Measurements from ENCODE around the gene JAZF1.
"Not testable (repeated sequence)": the region's sequence is repeated elsewhere in the genome, so short reads cannot be mapped to it uniquely, and the experiment has no call there.

Gene JAZF1

GRCh38 chr7:28017372-28017771 is 163.2 kb downstream of the JAZF1 start:
- Histone ChIP-seq H3K9me3 (replicated peaks in 1 of 2; ENCODE audit: control insufficient read depth in 2 of 2, insufficient read depth in 1 of 2, low read depth in 1 of 2, low read length in 2 of 2) (no peaks in the 10 kb centered on the region), H3K27me3 (ENCODE audit: control insufficient read depth in 3 of 3, insufficient read depth in 3 of 3, low read depth in 1 of 3, low read length in 3 of 3) (peaks cover 0 to 27% (median 0%) of the 10 kb centered on the region in 3 experiments), H3K27ac (replicated peaks; ENCODE audit: low read length) (no peak overlapping the region), H3K4ac (ENCODE audit: low read length) (no peak overlapping the region), H4K8ac (ENCODE audit: low read depth, low read length) (no peak overlapping the region), H2BK120ac (ENCODE audit: low read depth, low read length) (no peak overlapping the region), H2BK12ac (ENCODE audit: low read length) (no peak overlapping the region), H3K18ac (ENCODE audit: low read length) (no peak overlapping the region), H3K9ac (ENCODE audit: low read depth, low read length, poor library complexity) (no peak overlapping the region), H3K4me1 (ENCODE audit: control insufficient read depth in 2 of 2, insufficient read depth in 1 of 2, low read depth in 1 of 2, low read length in 2 of 2) (no peaks in the 10 kb centered on the region), H3K4me3 (ENCODE audit: low read length in 2 of 2) (no peak overlapping the region), H2AK5ac (ENCODE audit: low read depth, low read length) (no peak overlapping the region), H3K36me3 (replicated peaks in 1 of 2; ENCODE audit: control insufficient read depth in 2 of 2, insufficient read depth in 2 of 2, low read length in 2 of 2) (no peaks in the 10 kb centered on the region), H3K23ac (ENCODE audit: low read depth, low read length, poor library complexity) (no peak overlapping the region), H3K79me1 (ENCODE audit: low read depth, low read length) (no peaks in the 10 kb centered on the region), H2BK15ac (ENCODE audit: low read length) (no peak overlapping the region), H4K91ac (ENCODE audit: low read depth, low read length, poor library complexity) (no peak overlapping the region), H3K4me2 (ENCODE audit: insufficient read depth, low read length, poor library complexity, severe bottlenecking) (no peak overlapping the region), H2BK5ac (ENCODE audit: low read length) (no peak overlapping the region), H3K14ac (ENCODE audit: low read length) (no peak overlapping the region), H2AFZ (ENCODE audit: low read length) (no peak overlapping the region)
- WGBS, 2 donors (ENCODE audit: extremely low coverage in 2 of 2, insufficient read length in 2 of 2, insufficient replicate concordance in 1 of 2) = no CpG with 5 or more reads among the region's 4 CpGs
- no peak for DNase-seq (ENCODE audit: low spot score)

DNA sequence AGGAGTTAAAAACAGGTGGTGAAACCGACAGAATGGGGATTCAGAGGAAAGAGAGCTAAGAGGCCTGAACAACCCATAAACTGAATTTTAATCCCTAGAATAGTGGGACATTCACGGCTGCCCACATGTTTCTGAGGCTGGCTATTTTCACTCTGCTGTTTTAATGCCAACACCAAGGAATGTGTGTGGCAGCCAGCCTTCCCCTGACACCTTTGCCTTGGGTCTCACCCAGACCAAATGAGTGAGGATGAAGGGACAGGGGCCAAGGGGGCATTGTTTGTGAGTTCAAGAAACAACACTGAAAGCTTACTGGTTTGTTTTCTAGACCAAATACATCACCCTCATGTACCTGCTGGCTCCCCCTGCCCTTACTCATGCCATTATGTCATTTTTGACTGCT is 164.3 kb downstream of the JAZF1 start:
- no CpG with 5 or more reads among the region's 2 CpGs for WGBS, 2 donors (ENCODE audit: extremely low coverage in 2 of 2, insufficient read length in 2 of 2, insufficient replicate concordance in 1 of 2)
- H3K4me3 ChIP-seq (ENCODE audit: low read length in 2 of 2) = no peak overlapping the region
- H4K8ac ChIP-seq (ENCODE audit: low read depth, low read length) = no peak overlapping the region
- no peak overlapping the region for H2AFZ ChIP-seq (ENCODE audit: low read length)
- no peaks in the 10 kb centered on the region for H3K9me3 ChIP-seq (replicated peaks in 1 of 2; ENCODE audit: control insufficient read depth in 2 of 2, insufficient read depth in 1 of 2, low read depth in 1 of 2, low read length in 2 of 2)
- peaks cover 0 to 24% (median 0%) of the 10 kb centered on the region in 3 experiments for H3K27me3 ChIP-seq (ENCODE audit: control insufficient read depth in 3 of 3, insufficient read depth in 3 of 3, low read depth in 1 of 3, low read length in 3 of 3)
- H2AK5ac ChIP-seq (ENCODE audit: low read depth, low read length) = no peak overlapping the region
- no peak overlapping the region for H2BK5ac ChIP-seq (ENCODE audit: low read length)
- no peak overlapping the region for H3K27ac ChIP-seq (replicated peaks; ENCODE audit: low read length)
- H3K23ac ChIP-seq (ENCODE audit: low read depth, low read length, poor library complexity) = no peak overlapping the region
- no peak overlapping the region for H2BK15ac ChIP-seq (ENCODE audit: low read length)
- no peak overlapping the region for H3K9ac ChIP-seq (ENCODE audit: low read depth, low read length, poor library complexity)
- no peak overlapping the region for H3K14ac ChIP-seq (ENCODE audit: low read length)
- H3K18ac ChIP-seq (ENCODE audit: low read length) = no peak overlapping the region
- H2BK12ac ChIP-seq (ENCODE audit: low read length) = no peak overlapping the region
- no peak overlapping the region for H3K4me2 ChIP-seq (ENCODE audit: insufficient read depth, low read length, poor library complexity, severe bottlenecking)
- no peak overlapping the region for H4K91ac ChIP-seq (ENCODE audit: low read depth, low read length, poor library complexity)
- no peak overlapping the region for H2BK120ac ChIP-seq (ENCODE audit: low read depth, low read length)
- no peaks in the 10 kb centered on the region for H3K79me1 ChIP-seq (ENCODE audit: low read depth, low read length)
- no peak overlapping the region for H3K4ac ChIP-seq (ENCODE audit: low read length)
- no peak for DNase-seq (ENCODE audit: low spot score)
- H3K36me3 ChIP-seq (replicated peaks in 1 of 2; ENCODE audit: control insufficient read depth in 2 of 2, insufficient read depth in 2 of 2, low read length in 2 of 2) = no peaks in the 10 kb centered on the region
- no peaks in the 10 kb centered on the region for H3K4me1 ChIP-seq (ENCODE audit: control insufficient read depth in 2 of 2, insufficient read depth in 1 of 2, low read depth in 1 of 2, low read length in 2 of 2)

- DNase-seq (ENCODE audit: low spot score) = no peak
- Histone ChIP-seq H3K27ac (replicated peaks; ENCODE audit: low read length) (no peak overlapping the region), H3K4ac (ENCODE audit: low read length) (no peak overlapping the region), H2AFZ (ENCODE audit: low read length) (no peak overlapping the region), H4K91ac (ENCODE audit: low read depth, low read length, poor library complexity) (no peak overlapping the region), H2BK12ac (ENCODE audit: low read length) (no peak overlapping the region), H3K79me1 (ENCODE audit: low read depth, low read length) (no peaks in the 10 kb centered on the region), H3K27me3 (ENCODE audit: control insufficient read depth in 3 of 3, insufficient read depth in 3 of 3, low read depth in 1 of 3, low read length in 3 of 3) (peaks cover 0 to 24% (median 0%) of the 10 kb centered on the region in 3 experiments), H2BK15ac (ENCODE audit: low read length) (no peak overlapping the region), H3K14ac (ENCODE audit: low read length) (no peak overlapping the region), H2BK120ac (ENCODE audit: low read depth, low read length) (no peak overlapping the region), H3K23ac (ENCODE audit: low read depth, low read length, poor library complexity) (no peak overlapping the region), H4K8ac (ENCODE audit: low read depth, low read length) (no peak overlapping the region), H3K9me3 (replicated peaks in 1 of 2; ENCODE audit: control insufficient read depth in 2 of 2, insufficient read depth in 1 of 2, low read depth in 1 of 2, low read length in 2 of 2) (no peaks in the 10 kb centered on the region), H3K9ac (ENCODE audit: low read depth, low read length, poor library complexity) (no peak overlapping the region), H2BK5ac (ENCODE audit: low read length) (no peak overlapping the region), H2AK5ac (ENCODE audit: low read depth, low read length) (no peak overlapping the region), H3K4me1 (ENCODE audit: control insufficient read depth in 2 of 2, insufficient read depth in 1 of 2, low read depth in 1 of 2, low read length in 2 of 2) (no peaks in the 10 kb centered on the region), H3K36me3 (replicated peaks in 1 of 2; ENCODE audit: control insufficient read depth in 2 of 2, insufficient read depth in 2 of 2, low read length in 2 of 2) (no peaks in the 10 kb centered on the region), H3K4me3 (ENCODE audit: low read length in 2 of 2) (no peak overlapping the region), H3K18ac (ENCODE audit: low read length) (no peak overlapping the region), H3K4me2 (ENCODE audit: insufficient read depth, low read length, poor library complexity, severe bottlenecking) (no peak overlapping the region)
- no CpG with 5 or more reads among the region's 4 CpGs for WGBS, 2 donors (ENCODE audit: extremely low coverage in 2 of 2, insufficient read length in 2 of 2, insufficient replicate concordance in 1 of 2)
These were observed 165.4 kb downstream of the JAZF1 start for GRCh38 chr7:28015169-28015568.

- H3K9ac ChIP-seq (ENCODE audit: low read depth, low read length, poor library complexity); H4K91ac ChIP-seq (ENCODE audit: low read depth, low read length, poor library complexity); H2BK5ac ChIP-seq (ENCODE audit: low read length); H3K9me3 ChIP-seq (replicated peaks in 1 of 2; ENCODE audit: control insufficient read depth in 2 of 2, insufficient read depth in 1 of 2, low read depth in 1 of 2, low read length in 2 of 2); H3K4me2 ChIP-seq (ENCODE audit: insufficient read depth, low read length, poor library complexity, severe bottlenecking); H3K27ac ChIP-seq (replicated peaks; ENCODE audit: low read length); H2BK12ac ChIP-seq (ENCODE audit: low read length); H4K8ac ChIP-seq (ENCODE audit: low read depth, low read length); H2AK5ac ChIP-seq (ENCODE audit: low read depth, low read length); H3K36me3 ChIP-seq (replicated peaks in 1 of 2; ENCODE audit: control insufficient read depth in 2 of 2, insufficient read depth in 2 of 2, low read length in 2 of 2); H3K14ac ChIP-seq (ENCODE audit: low read length); H2BK120ac ChIP-seq (ENCODE audit: low read depth, low read length); H3K79me1 ChIP-seq (ENCODE audit: low read depth, low read length); H3K4me3 ChIP-seq (ENCODE audit: low read length in 2 of 2); H3K23ac ChIP-seq (ENCODE audit: low read depth, low read length, poor library complexity); DNase-seq (ENCODE audit: low spot score); H2AFZ ChIP-seq (ENCODE audit: low read length); H3K4ac ChIP-seq (ENCODE audit: low read length); H3K18ac ChIP-seq (ENCODE audit: low read length); H3K4me1 ChIP-seq (ENCODE audit: control insufficient read depth in 2 of 2, insufficient read depth in 1 of 2, low read depth in 1 of 2, low read length in 2 of 2); H2BK15ac ChIP-seq (ENCODE audit: low read length): not testable (repeated sequence)
- no CpG with 5 or more reads among the region's 4 CpGs for WGBS, 2 donors (ENCODE audit: extremely low coverage in 2 of 2, insufficient read length in 2 of 2, insufficient replicate concordance in 1 of 2)
- H3K27me3 ChIP-seq (ENCODE audit: control insufficient read depth in 3 of 3, insufficient read depth in 3 of 3, low read depth in 1 of 3, low read length in 3 of 3) = peaks cover 0 to 19% (median 2%) of the 10 kb centered on the region in 3 experiments
These were observed 166.3 kb downstream of the JAZF1 start for GRCh38 chr7:28014340-28014739.
